Measurements from ENCODE around the gene MTM1. TPM values are rescaled to one million over a fixed set of nuclear protein-coding genes. Genes with fewer than 3 reads are reported as not detected.

MTM1 gene
- total and polyA plus RNA-seq, 8 donors = 11.0 to 21.9 (median 13.6) TPM

GRCh38 chrX:150621652-150622051 is 53.2 kb downstream of the MTM1 start:
- DNase-seq = no peak
- no peak overlapping the region for H3K4me3 ChIP-seq
- H3K9me3 ChIP-seq = no peaks in the 10 kb centered on the region
- intact Hi-C loops (cut with DNase I) = no loop called here
- no peak overlapping the region for H3K27ac ChIP-seq
- peaks cover 0 to 40% of the 10 kb centered on the region in 2 donors for H3K36me3 ChIP-seq
- no peak for ATAC-seq
- H3K27me3 ChIP-seq = no peaks in the 10 kb centered on the region
- TF ChIP-seq CTCF (IDR thresholded peaks at IDR 0.05) = no peak
- H3K4me1 ChIP-seq = no peaks in the 10 kb centered on the region

GRCh38 chrX:150623583-150623982 is 55.2 kb downstream of the MTM1 start:
- Histone ChIP-seq H3K9me3 (no peaks in the 10 kb centered on the region), H3K27me3 (no peaks in the 10 kb centered on the region), H3K27ac (no peak overlapping the region), H3K4me1 (no peaks in the 10 kb centered on the region), H3K36me3 (peaks cover 0 to 49% of the 10 kb centered on the region in 2 donors), H3K4me3 (no peak overlapping the region)
- intact Hi-C loops (cut with DNase I) = no loop called here
- ATAC-seq (no peak), DNase-seq (no peak)
- no peak for TF ChIP-seq CTCF (IDR thresholded peaks at IDR 0.05)

DNA sequence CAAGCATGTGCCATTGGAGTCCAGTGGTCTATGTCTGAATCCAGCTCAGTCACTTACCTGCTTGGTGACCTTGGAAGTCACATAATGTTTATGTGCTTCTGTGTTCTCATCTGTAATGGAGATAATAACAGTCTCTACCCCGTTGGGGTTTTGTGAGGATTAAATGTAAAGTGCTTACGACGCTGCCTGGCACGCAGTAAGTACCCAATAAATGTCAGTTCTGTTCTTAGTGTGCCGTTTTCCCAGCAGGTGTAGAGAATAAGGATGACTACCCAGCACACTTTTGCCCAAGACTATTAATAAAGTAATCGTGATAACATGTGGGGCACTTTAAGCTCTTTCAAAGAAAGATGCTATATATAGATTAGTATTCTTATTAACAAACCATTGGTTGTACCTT is 56.7 kb downstream of the MTM1 start:
- TF ChIP-seq CTCF (IDR thresholded peaks at IDR 0.05) = no peak
- intact Hi-C loops (cut with DNase I) = no loop called here
- H3K27ac ChIP-seq = no peak overlapping the region
- no peaks in the 10 kb centered on the region for H3K4me1 ChIP-seq
- no peaks in the 10 kb centered on the region for H3K9me3 ChIP-seq
- H3K4me3 ChIP-seq = no peak overlapping the region
- peaks cover 0 to 45% of the 10 kb centered on the region in 2 donors for H3K36me3 ChIP-seq
- no peaks in the 10 kb centered on the region for H3K27me3 ChIP-seq
- ATAC-seq (no peak), DNase-seq (no peak)

- intact Hi-C loops (cut with DNase I) = no loop called here
- Histone ChIP-seq H3K27ac (no peak overlapping the region), H3K4me1 (no peaks in the 10 kb centered on the region), H3K4me3 (no peak overlapping the region), H3K36me3 (peaks cover 0 to 40% of the 10 kb centered on the region in 2 donors), H3K27me3 (no peaks in the 10 kb centered on the region), H3K9me3 (no peaks in the 10 kb centered on the region)
- no peak for TF ChIP-seq CTCF (IDR thresholded peaks at IDR 0.05)
- no peak for ATAC-seq
- no peak for DNase-seq
Measured at GRCh38 chrX:150625875-150626274, 57.5 kb downstream of the MTM1 start.

DNA sequence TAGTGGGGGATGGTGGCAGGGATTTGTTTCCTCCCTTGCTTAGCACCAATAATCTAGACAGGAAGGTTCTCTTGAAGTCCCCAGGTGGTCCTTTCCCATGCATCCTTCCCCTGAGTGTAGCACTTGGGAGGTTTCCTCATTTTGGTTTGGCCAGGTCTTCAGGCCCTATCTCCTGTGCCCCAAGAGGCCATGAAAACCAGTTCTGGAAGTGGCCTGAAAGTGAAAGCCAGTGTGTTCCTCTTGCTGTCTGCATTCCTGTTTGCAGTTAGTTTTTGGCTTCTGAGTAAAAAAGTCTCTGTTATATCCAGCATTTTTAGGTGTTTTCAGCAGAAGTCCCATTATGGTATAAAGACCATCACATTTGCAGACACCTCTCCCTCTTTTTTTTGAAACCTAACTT is 59.5 kb downstream of the MTM1 start:
- Histone ChIP-seq H3K4me1 (no peaks in the 10 kb centered on the region), H3K27ac (no peak overlapping the region), H3K4me3 (no peak overlapping the region), H3K36me3 (peaks cover 0 to 39% of the 10 kb centered on the region in 2 donors), H3K9me3 (no peaks in the 10 kb centered on the region), H3K27me3 (no peaks in the 10 kb centered on the region)
- intact Hi-C loops (cut with DNase I) = no loop called here
- no peak for DNase-seq
- no peak for ATAC-seq
- no peak for TF ChIP-seq CTCF (IDR thresholded peaks at IDR 0.05)
